ENCODE measurements around the gene OTOG.

OTOG gene

GRCh38 chr11:17540807-17541206, 6.3 kb upstream of the OTOG start:
- no peak for DNase-seq (ENCODE audit: low read depth in 4 of 4, low spot score in 1 of 4)

- DNase-seq (ENCODE audit: low read depth in 4 of 4, low spot score in 1 of 4): no peak
Observed at GRCh38 chr11:17541330-17541885, 5.7 kb upstream of the OTOG start.

GRCh38 chr11:17542249-17542648, 4.8 kb upstream of the OTOG start:
- no peak for DNase-seq (ENCODE audit: low read depth in 4 of 4, low spot score in 1 of 4)

- no peak for DNase-seq (ENCODE audit: low read depth in 4 of 4, low spot score in 1 of 4)
Observed at GRCh38 chr11:17543041-17543440, 4.0 kb upstream of the OTOG start.

GRCh38 chr11:17543574-17544180, 3.4 kb upstream of the OTOG start:
- DNase-seq (ENCODE audit: low read depth in 4 of 4, low spot score in 1 of 4): no peak

GRCh38 chr11:17544181-17544622, 2.9 kb upstream of the OTOG start, which contains the start of gene USH1C:
TSS of gene USH1C (minus strand) at chr11:17544416. CDS start at chr11:17544307, 109 bp downstream.
- peak in 1 of 4 experiments; percentile 28 for DNase-seq (ENCODE audit: low read depth in 4 of 4, low spot score in 1 of 4)

GRCh38 chr11:17546240-17546639, 819 bp upstream of the OTOG start:
- DNase-seq (ENCODE audit: low read depth in 4 of 4, low spot score in 1 of 4): no peak

- no peak for DNase-seq (ENCODE audit: low read depth in 4 of 4, low spot score in 1 of 4)
Observed at GRCh38 chr11:17547932-17548331, 873 bp downstream of the OTOG start.

- DNase-seq (ENCODE audit: low read depth in 4 of 4, low spot score in 1 of 4): no peak
Observed at GRCh38 chr11:17548444-17548843, 1.4 kb downstream of the OTOG start.

GRCh38 chr11:17550450-17551346, 3.6 kb downstream of the OTOG start:
- no peak for DNase-seq (ENCODE audit: low read depth in 4 of 4, low spot score in 1 of 4)

- DNase-seq (ENCODE audit: low read depth in 4 of 4, low spot score in 1 of 4): no peak
Observed at GRCh38 chr11:17551347-17552040, 4.4 kb downstream of the OTOG start.

GRCh38 chr11:17552041-17552355, 4.9 kb downstream of the OTOG start:
- DNase-seq (ENCODE audit: low read depth in 4 of 4, low spot score in 1 of 4): no peak

- no peak for DNase-seq (ENCODE audit: low read depth in 4 of 4, low spot score in 1 of 4)
Observed at GRCh38 chr11:17552392-17553248, 5.6 kb downstream of the OTOG start.

GRCh38 chr11:17553249-17553546, 6.1 kb downstream of the OTOG start:
- no peak for DNase-seq (ENCODE audit: low read depth in 4 of 4, low spot score in 1 of 4)

- no peak for DNase-seq (ENCODE audit: low read depth in 4 of 4, low spot score in 1 of 4)
Observed at GRCh38 chr11:17554487-17554886, 7.4 kb downstream of the OTOG start.

GRCh38 chr11:17556999-17557398, 9.9 kb downstream of the OTOG start:
- no peak for DNase-seq (ENCODE audit: low read depth in 4 of 4, low spot score in 1 of 4)

GRCh38 chr11:17558025-17558780, 11.1 kb downstream of the OTOG start:
- DNase-seq (ENCODE audit: low read depth in 4 of 4, low spot score in 1 of 4): no peak

GRCh38 chr11:17558916-17559315, 11.9 kb downstream of the OTOG start:
- no peak for DNase-seq (ENCODE audit: low read depth in 4 of 4, low spot score in 1 of 4)

- no peak for DNase-seq (ENCODE audit: low read depth in 4 of 4, low spot score in 1 of 4)
Observed at GRCh38 chr11:17559341-17560087, 12.5 kb downstream of the OTOG start.

Data from stimulated activated CD4-positive, alpha-beta T cell treated with anti-CD3 and anti-CD28 coated beads, Interleukin-1b, Interleukin-23, amount 100 ng/mL, for 24 hours (primary cell).